GM12878 (cell line): ENCODE measurements around the gene NIP7. TPM values are rescaled to one million over a fixed set of nuclear protein-coding genes. Genes with fewer than 3 reads are reported as not detected.

ENCODE experiments used
- ATAC-seq: fragments of 200-7000 bp; cut with Tn5 transposase; 3 replicates; pipeline ENCODE4 v1.9.1; 2020; ENCODE audit warnings: mild to moderate bottlenecking, moderate library complexity
- BruUV-seq: library from RNA; stranded (reverse); fragments of 400-500 nt; replicated peaks from 2 replicates; lab custom pipeline; 2021; lab: Mats Ljungman, UMichigan
- CTCF ChIA-PET: fragments of 300-600 bp; sonication (Branson Sonifier 250); formaldehyde crosslinking; extraction: SDS; loops from one replicate; lab custom pipeline; 2021; ENCODE audit warnings: inconsistent platforms; lab: Yijun Ruan, JAX
- POLR2A ChIA-PET: fragments of 350-600 bp; formaldehyde crosslinking; extraction: SDS; loops from one replicate; lab custom pipeline; 2021; ENCODE audit warnings: inconsistent platforms; lab: Charles Lee
- RAD21 ChIA-PET: fragments of 300-600 bp; sonication (Branson Sonifier 250); formaldehyde crosslinking; loops from one replicate; lab custom pipeline; 2023; ENCODE audit warnings: antibody characterized with exemption; ENCODE audit not compliant: unreplicated experiment; lab: Charles Lee
- SMC1A ChIA-PET: fragments of 300-600 bp; sonication (Branson Sonifier 250); formaldehyde crosslinking; loops from one replicate; lab custom pipeline; 2023; ENCODE audit not compliant: unreplicated experiment, uncharacterized antibody; lab: Charles Lee
- DNase-seq: peaks from one replicate; pipeline ENCODE4 v3.0.0-alpha.2; 2011; ENCODE audit warnings: low read depth, low spot score
- FAIRE-seq: peaks from 3 replicates; lab custom pipeline; 2011; peaks lifted over from hg19 to GRCh38; lab: Jason Lieb, UNC
- H2AFZ ChIP-seq: 2 replicates; pipeline ENCODE4 v1.6.0; 2011; ENCODE audit warnings: low read depth, low read length, control low read depth; ENCODE audit not compliant: control insufficient read depth
- H3K27ac ChIP-seq: 2 replicates; pipeline ENCODE4 v1.5.1; 2011; ENCODE audit warnings: control low read depth; ENCODE audit not compliant: control insufficient read depth, insufficient read depth
- H3K27me3 ChIP-seq, 2 experiments: replicated peaks in 1 of 2; 2 replicates each; pipeline versions ENCODE4 v1.6.0 to v1.6.1; 2011; ENCODE audit warnings: low read length in 1 of 2; ENCODE audit not compliant: control insufficient read depth in 2 of 2, insufficient read depth in 2 of 2
- H3K36me3 ChIP-seq, 2 experiments: 2 replicates each; pipeline ENCODE4 v1.5.1; 2011; ENCODE audit warnings: low read length in 1 of 2; ENCODE audit not compliant: control insufficient read depth in 2 of 2, insufficient read depth in 2 of 2
- H3K4me1 ChIP-seq: 2 replicates; pipeline ENCODE4 v1.6.1; 2011; ENCODE audit warnings: mild to moderate bottlenecking, low read length, moderate library complexity, mixed read lengths; ENCODE audit not compliant: control insufficient read depth, insufficient read depth
- H3K4me2 ChIP-seq: 2 replicates; pipeline ENCODE4 v1.6.0; 2011; ENCODE audit warnings: control low read depth; ENCODE audit not compliant: control insufficient read depth, insufficient read depth
- H3K4me3 ChIP-seq: fragments of 200-600 bp; sonication (generic); 2 replicates; pipeline ENCODE4 v1.5.1; 2016
- H3K79me2 ChIP-seq: 2 replicates; pipeline ENCODE4 v1.6.0; 2011; ENCODE audit warnings: low read length; ENCODE audit not compliant: control insufficient read depth, insufficient read depth
- H3K9ac ChIP-seq: 2 replicates; pipeline ENCODE4 v1.8.0; 2011; ENCODE audit warnings: low read length, control low read depth, mixed read lengths; ENCODE audit not compliant: control insufficient read depth, insufficient read depth
- H3K9me3 ChIP-seq: replicated peaks from 3 replicates; pipeline ENCODE4 v1.5.1; 2011; ENCODE audit warnings: mild to moderate bottlenecking, low read length; ENCODE audit not compliant: control insufficient read depth, insufficient read depth
- H4K20me1 ChIP-seq: 2 replicates; pipeline ENCODE4 v1.6.0; 2011; ENCODE audit not compliant: control insufficient read depth, insufficient read depth
- BRCA1 ChIP-seq: IDR thresholded peaks from 2 replicates; pipeline ENCODE4 v1.6.1; 2011; ENCODE audit warnings: low read depth, low read length, improper control_type of control experiment
- GABPA ChIP-seq: IDR thresholded peaks from 2 replicates; pipeline ENCODE4 v1.6.1; 2014; ENCODE audit warnings: antibody characterized with exemption, low read depth, mild to moderate bottlenecking, inconsistent platforms
- KDM1A ChIP-seq: fragments of 200-600 bp; sonication (generic); IDR thresholded peaks from 2 replicates; pipeline ENCODE4 v1.6.1; 2016; ENCODE audit warnings: borderline replicate concordance
- MEF2A ChIP-seq: IDR thresholded peaks from 2 replicates; pipeline ENCODE4 v1.6.1; 2011; ENCODE audit warnings: low read depth, mild to moderate bottlenecking, low read length, moderate library complexity; ENCODE audit not compliant: insufficient read depth
- NR2C1 ChIP-seq: fragments of 450-650 bp; IDR thresholded peaks from 2 replicates; pipeline ENCODE4 v1.6.1; 2017; ENCODE audit warnings: antibody characterized with exemption, mild to moderate bottlenecking, moderate library complexity
- RB1 ChIP-seq: fragments of 450-650 bp; formaldehyde crosslinking; IDR thresholded peaks from 2 replicates; pipeline ENCODE4 v1.6.1; 2017; ENCODE audit warnings: mild to moderate bottlenecking, borderline replicate concordance
- RELA ChIP-seq: fragments of 450-650 bp; IDR thresholded peaks from 2 replicates; pipeline ENCODE4 v1.8.0; 2014; ENCODE audit warnings: borderline replicate concordance; ENCODE audit not compliant: partially characterized antibody
- SUPT20H ChIP-seq: IDR thresholded peaks from 2 replicates; pipeline ENCODE4 v1.6.1; 2011; ENCODE audit warnings: low read depth, mild to moderate bottlenecking, low read length, moderate library complexity, borderline replicate concordance; ENCODE audit not compliant: control insufficient read depth
- TARDBP ChIP-seq: IDR thresholded peaks from 2 replicates; pipeline ENCODE4 v1.6.1; 2016; ENCODE audit warnings: borderline replicate concordance
- TBL1XR1 ChIP-seq: IDR thresholded peaks from 2 replicates; pipeline ENCODE4 v1.6.1; 2012; ENCODE audit warnings: low read depth, low read length, improper control_type of control experiment
- ZNF207 ChIP-seq: fragments of 450-650 bp; IDR thresholded peaks from 2 replicates; pipeline ENCODE4 v1.6.1; 2014; ENCODE audit warnings: antibody characterized with exemption, mild to moderate bottlenecking, borderline replicate concordance
- ZNF217 ChIP-seq: fragments of 450-650 bp; IDR thresholded peaks from 2 replicates; pipeline ENCODE4 v1.6.1; 2017; ENCODE audit warnings: antibody characterized with exemption, mild to moderate bottlenecking
- WGBS: methylation state at CpG from one replicate; pipeline ENCODE4 v1.1.6; 2016; ENCODE audit warnings: low lambda C conversion rate; ENCODE audit not compliant: insufficient replicate concordance, insufficient coverage; ENCODE audit errors: missing lambda C conversion rate; 5-methylcytosine and 5-hydroxymethylcytosine counted together
- in situ Hi-C: fragments of 300-500 bp; cut with MboI; formaldehyde crosslinking; loops from 9 replicates; pipeline ENCODE4 v1.14.3; 2018; ENCODE audit warnings: mixed read lengths
- intact Hi-C: fragments of 100-400 bp; cut with micrococcal nuclease; formaldehyde crosslinking; loops from one replicate; pipeline ENCODE4 v1.14.2; 2022; ENCODE audit not compliant: unreplicated experiment
- polyA plus RNA-seq, 11 experiments: library from polyadenylated mRNA; depleted of rRNA in 4 of 11; unstranded in 6 of 11; stranded (reverse) in 5 of 11; fragments of >200 nt; fragmentation: Nextera tagmentation in 4 of 11; fragmentation: Illumina TruSeq in 1 of 11; extraction: Ambion mirVana in 4 of 11; extraction: Trizol in 1 of 11; gene quantifications; 1 replicate in 1 of 11; 2 replicates in 10 of 11; pipeline versions ENCODE4 v1.2.1 to v1.2.3, GENCODE V29; 2011 to 2016; ENCODE audit warnings: inconsistent platforms in 2 of 11, missing spikeins in 2 of 11, low read depth in 1 of 11
- total RNA-seq, 4 experiments: library from RNA; depleted of rRNA in 3 of 4; stranded (reverse); fragments of >200 nt in 3 of 4; fragmentation: Illumina TruSeq in 1 of 4; extraction: Trizol in 1 of 4; gene quantifications; 2 replicates each; pipeline versions ENCODE4 v1.2.1 to v1.2.3, GENCODE V29; 2013 to 2021
- TF ChIP-seq, protein P1 (sequence below): fragments of 450-650 bp; IDR thresholded peaks from 2 replicates; pipeline ENCODE4 v1.6.1; 2014; ENCODE audit warnings: mild to moderate bottlenecking

Gene NIP7
- total and polyA plus RNA-seq, 10 of the 15 experiments (the other 5 are each of a cell fraction or from before 2014, with no cell fraction given), result 18.8 to 62.9 (median 56.7) TPM

DNA sequence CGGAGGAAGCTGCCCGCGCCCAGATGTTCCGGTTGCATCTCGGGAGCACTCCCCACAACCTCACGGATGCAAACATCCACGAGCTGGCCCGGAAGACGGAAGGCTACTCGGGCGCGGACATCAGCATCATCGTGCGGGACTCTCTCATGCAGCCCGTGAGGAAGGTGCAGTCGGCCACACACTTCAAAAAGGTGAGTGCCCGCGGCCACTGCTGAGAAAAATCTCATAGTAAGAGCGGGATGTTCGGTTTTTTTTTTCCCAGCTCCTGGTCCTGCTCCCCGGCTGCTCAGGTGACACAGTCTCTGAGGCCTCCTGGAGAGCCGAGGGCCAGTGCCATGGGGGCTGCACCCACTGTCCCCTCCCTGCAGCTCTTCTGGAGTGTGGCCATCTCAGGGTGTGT is 18.5 kb upstream of the NIP7 start (continued):
- TF ChIP-seq ZNF207, result no peak
- TF ChIP-seq NR2C1, result no peak
- TF ChIP-seq MEF2A, result no peak

DNA sequence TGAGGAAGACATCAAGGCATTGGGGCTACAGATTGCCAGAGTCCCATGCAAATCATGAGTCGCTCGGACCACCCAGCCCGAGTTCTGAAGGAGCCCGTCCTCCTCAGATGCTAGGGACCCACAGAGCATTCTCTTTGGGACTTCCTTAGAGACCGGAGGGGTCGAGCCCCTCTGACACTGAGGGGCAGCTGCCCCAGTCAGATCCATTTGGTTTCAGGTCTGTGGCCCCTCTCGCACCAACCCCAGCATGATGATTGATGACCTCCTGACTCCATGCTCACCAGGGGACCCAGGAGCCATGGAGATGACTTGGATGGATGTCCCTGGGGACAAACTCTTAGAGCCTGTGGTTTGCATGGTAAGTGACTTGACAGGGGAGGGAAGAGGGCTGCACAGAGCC is 17.2 kb upstream of the NIP7 start:
- H2AFZ ChIP-seq, result no peak overlapping the region
- 77% methylated on average over 7 of the region's 7 CpGs for WGBS
- RAD21 ChIA-PET, result no interaction called here
- POLR2A ChIA-PET, result no interaction called here
- no TSS peak for BruUV-seq
- H3K36me3 ChIP-seq, result peaks cover 41 to 50% of the 10 kb centered on the region in 2 experiments
- intact Hi-C loops, result no loop called here
- no peak overlapping the region for H3K9ac ChIP-seq
- no peak for DNase-seq
- no peak overlapping the region for H3K4me2 ChIP-seq
- H4K20me1 ChIP-seq, result no peaks in the 10 kb centered on the region
- FAIRE-seq, result no peak
- H3K27ac ChIP-seq, result no peak overlapping the region
- CTCF ChIA-PET, result no interaction called here
- ATAC-seq, result no peak
- H3K9me3 ChIP-seq, result no peaks in the 10 kb centered on the region
- H3K4me3 ChIP-seq, result no peak overlapping the region
- H3K27me3 ChIP-seq, result no peaks in the 10 kb centered on the region
- peaks cover 28% of the 10 kb centered on the region for H3K79me2 ChIP-seq
- SMC1A ChIA-PET, result no interaction called here
- no peaks in the 10 kb centered on the region; the same call in none of the 2 replicates for H3K4me1 ChIP-seq
- in situ Hi-C loops, result no loop called here
- TF ChIP-seq RB1, result no peak
- TF ChIP-seq GABPA, result no peak
- no peak for TF ChIP-seq KDM1A
- TF ChIP-seq, protein P1, sequence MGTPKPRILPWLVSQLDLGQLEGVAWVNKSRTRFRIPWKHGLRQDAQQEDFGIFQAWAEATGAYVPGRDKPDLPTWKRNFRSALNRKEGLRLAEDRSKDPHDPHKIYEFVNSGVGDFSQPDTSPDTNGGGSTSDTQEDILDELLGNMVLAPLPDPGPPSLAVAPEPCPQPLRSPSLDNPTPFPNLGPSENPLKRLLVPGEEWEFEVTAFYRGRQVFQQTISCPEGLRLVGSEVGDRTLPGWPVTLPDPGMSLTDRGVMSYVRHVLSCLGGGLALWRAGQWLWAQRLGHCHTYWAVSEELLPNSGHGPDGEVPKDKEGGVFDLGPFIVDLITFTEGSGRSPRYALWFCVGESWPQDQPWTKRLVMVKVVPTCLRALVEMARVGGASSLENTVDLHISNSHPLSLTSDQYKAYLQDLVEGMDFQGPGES, result no peak
- no peak for TF ChIP-seq TARDBP
- TF ChIP-seq RELA, result no peak
- no peak for TF ChIP-seq SUPT20H
- no peak for TF ChIP-seq TBL1XR1
- TF ChIP-seq BRCA1, result no peak
- no peak for TF ChIP-seq ZNF217
- TF ChIP-seq, all 136 proteins: peak for 0
